ENCODE results near the gene CHD2.

CHD2 gene

GRCh38 chr15:92962914-92963313 is 62.8 kb downstream of the CHD2 start:
- DNase-seq (ENCODE audit: low read depth): no peak

- no peak for DNase-seq (ENCODE audit: low read depth)
These were observed 63.7 kb downstream of the CHD2 start for GRCh38 chr15:92963794-92964193.

DNA sequence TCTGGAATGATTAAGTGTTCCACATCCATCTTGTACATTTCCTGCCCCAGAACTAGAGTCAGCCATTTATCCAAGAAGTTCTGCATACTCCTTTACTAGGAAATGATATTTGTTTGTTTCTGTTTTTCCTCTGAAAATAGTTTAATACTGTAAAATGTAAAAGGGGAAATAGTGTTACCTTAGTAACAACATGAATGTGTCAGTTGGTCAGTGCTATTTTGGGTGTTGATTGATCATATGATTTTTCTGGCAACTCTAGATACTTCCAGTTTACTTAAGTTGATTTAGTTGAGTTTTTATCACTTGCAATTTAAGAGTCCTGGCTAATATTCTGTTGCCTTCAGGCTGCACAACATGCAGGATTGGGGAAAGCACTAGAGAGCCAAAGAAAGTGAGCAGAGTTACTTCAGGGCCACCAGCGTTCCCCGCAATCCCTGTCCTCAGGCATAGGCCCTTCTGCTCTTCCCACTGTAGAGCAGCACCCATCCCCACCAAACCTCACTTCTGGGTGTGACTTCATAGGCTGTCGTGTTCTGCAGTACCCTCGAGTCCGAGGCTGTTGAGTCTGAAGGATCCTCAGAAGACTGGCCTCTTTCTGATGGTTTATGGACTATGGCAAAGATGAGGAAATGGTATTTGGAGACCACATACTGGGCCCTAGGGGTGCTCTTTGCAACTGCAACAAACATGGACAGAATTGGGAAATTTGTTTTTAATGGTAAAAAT is 69.0 kb downstream of the CHD2 start:
- DNase-seq (ENCODE audit: low read depth): no peak

- DNase-seq (ENCODE audit: low read depth): no peak
These were observed 70.5 kb downstream of the CHD2 start for GRCh38 chr15:92970656-92971055.

DNA sequence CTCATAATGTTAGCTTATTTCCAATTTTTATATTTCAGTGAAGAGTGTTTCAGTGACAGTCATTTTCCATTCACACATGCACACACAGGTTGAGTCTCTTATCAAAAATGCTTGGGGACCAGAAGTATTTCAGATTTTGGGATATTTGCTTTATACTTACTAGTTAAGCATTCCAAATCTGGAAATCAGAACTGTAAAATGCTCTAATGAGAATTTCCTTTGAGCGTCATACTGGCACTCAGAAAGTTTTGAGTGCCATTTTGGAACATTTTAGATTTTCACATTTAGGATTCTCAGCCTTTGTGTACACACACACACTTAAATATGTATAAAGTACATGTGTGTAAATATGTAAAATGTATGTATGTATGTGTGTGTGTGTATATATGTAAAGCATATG is 71.0 kb downstream of the CHD2 start:
- DNase-seq (ENCODE audit: low read depth): no peak

DNA sequence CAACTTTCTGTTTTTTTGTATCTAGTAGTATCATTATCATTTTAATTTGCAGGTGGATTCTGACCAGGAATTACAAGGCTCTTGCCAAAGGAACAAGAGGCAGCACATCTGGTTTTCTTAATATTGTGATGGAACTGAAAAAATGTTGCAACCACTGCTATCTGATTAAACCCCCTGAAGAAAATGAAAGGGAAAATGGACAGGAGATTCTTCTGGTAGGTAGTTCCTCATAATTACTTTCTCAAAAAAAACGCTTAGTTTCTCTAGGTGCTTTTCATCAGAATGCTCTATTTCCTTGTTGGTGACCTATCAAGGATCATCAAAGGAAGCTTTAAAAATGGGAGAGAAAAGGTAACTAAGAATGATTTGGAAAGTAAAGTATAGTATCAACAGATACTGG is 71.6 kb downstream of the CHD2 start:
- DNase-seq (ENCODE audit: low read depth): no peak

- no peak for DNase-seq (ENCODE audit: low read depth)
These were observed 74.2 kb downstream of the CHD2 start for GRCh38 chr15:92974183-92974915.

- no peak for DNase-seq (ENCODE audit: low read depth)
These were observed 79.0 kb downstream of the CHD2 start for GRCh38 chr15:92979011-92979701.

- no peak for DNase-seq (ENCODE audit: low read depth)
These were observed 81.2 kb downstream of the CHD2 start for GRCh38 chr15:92981333-92981732.

GRCh38 chr15:92984161-92984560 is 84.0 kb downstream of the CHD2 start:
- no peak for DNase-seq (ENCODE audit: low read depth)

GRCh38 chr15:92989470-92989869 is 89.3 kb downstream of the CHD2 start:
- DNase-seq (ENCODE audit: low read depth): no peak

DNA sequence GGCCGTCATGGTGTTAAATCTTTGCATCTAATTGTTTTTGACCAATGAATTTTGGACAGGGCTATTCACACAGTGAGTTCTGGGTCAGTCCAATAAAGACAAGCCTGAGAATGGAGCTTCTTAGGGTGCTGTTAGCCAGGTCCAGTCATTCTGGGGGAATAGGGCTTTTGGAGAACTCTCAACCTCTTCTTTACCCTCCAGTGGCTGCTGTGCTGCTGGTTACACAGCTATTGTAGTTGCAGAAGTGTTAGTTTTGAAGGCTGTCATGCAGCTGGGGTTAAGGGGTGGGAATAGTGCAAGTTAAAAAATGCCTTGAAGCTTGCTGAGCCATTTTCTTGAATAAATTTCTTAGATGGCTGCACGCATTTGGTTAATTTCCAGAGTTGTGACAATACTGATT is 89.9 kb downstream of the CHD2 start:
- DNase-seq (ENCODE audit: low read depth): no peak

- DNase-seq (ENCODE audit: low read depth): no peak
These were observed 92.6 kb downstream of the CHD2 start for GRCh38 chr15:92992720-92993119.

DNA sequence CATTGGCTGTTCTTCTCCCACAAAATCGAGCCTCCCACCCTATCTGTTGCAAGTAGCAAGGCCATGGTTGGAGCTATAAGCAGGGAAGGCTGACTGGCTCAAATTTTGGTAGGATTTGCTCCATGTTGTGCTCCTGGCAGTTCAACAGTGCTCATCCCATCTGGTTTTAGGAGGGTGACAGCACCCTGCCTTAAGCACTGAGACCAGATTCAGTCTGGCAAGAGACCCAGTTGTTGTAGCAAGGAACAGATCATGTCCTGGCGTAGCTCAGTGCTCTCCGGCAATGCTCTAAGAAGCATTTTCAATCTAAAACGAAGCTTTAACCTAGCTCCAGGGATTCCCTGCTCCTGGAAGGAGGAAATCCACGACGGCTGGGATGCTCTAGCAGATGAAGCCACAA is 97.7 kb downstream of the CHD2 start:
- no peak for DNase-seq (ENCODE audit: low read depth)

DNA sequence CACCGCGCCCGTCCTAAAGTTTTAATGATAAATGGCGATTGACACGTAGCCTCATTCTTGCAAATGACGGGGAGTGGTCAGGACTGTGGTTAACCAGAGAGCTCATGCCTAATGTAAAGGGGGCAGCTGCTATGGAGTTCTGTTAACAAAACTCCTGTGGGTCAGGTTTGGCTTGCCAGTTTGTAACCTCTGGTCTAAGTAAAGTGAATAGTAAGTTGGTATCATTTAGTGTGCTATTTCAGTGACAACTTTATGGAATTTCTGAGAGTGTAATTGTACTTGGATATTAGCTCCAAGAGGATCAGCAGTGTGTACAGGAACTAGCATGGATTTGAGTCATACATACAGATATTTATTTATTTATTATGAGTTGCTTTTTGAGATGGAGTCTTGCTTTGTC is 101.0 kb downstream of the CHD2 start:
- no peak for DNase-seq (ENCODE audit: low read depth)

GRCh38 chr15:93001881-93002280 is 101.8 kb downstream of the CHD2 start:
- DNase-seq (ENCODE audit: low read depth): no peak

GRCh38 chr15:93005133-93005532 is 105.0 kb downstream of the CHD2 start:
- no peak for DNase-seq (ENCODE audit: low read depth)

DNA sequence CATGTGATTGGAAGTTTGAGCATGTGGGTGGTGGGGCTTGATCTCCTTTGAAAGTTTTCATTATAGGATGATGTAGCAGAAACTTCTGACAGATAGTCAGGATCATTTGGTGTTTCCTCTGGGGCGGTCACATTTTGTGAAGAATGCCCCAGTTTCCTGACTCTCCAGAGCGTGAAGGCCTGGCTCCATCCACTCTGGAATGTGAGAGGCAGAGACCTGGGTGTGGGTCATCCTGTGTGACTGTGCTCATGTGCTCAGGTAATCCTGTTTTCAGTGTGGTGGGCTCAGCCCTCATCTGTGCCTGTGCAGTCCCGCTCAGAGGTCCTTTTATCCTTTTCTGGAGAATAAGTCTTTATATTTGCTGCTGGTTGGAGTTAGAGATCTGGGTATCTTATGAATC is 107.9 kb downstream of the CHD2 start:
- no peak for DNase-seq (ENCODE audit: low read depth)

DNA sequence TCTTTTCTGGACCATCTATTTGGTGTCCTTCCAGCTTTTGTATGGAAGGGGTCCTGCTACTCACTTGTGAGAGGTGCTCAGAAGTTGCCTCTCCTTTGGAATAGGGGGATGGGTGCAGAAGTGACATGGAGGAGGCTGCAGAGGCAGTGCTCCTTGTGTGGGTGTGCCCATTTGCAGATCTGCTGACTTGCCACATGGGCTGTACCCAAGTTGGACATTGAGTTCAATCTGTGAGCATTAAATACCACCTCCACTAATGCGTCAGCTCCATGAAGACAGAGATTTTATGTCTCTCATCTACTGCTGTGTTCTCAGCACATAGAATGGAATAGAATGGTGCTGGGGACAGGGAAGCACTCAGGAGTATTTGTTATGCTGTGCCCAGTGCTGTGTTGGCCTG is 112.7 kb downstream of the CHD2 start:
- DNase-seq (ENCODE audit: low read depth): no peak

DNA sequence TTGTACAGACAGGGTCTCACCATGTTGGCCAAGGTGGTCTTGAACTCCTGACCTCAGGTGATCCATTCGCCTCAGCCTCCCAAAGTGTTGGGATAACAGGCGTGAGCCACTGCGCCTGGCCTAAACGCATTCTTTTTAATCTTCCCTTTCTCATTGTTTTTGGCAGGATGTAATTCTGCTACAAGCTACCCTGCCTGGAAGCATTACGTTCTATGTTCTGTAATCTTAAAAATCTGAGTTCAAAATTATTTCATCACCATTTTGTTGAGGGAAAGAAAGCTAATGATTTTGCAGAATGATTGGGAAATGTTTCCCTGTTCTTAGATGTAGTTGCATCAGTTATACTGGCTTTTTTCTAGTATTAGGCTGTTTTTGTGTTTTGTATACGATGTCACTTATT is 117.4 kb downstream of the CHD2 start:
- no peak for DNase-seq (ENCODE audit: low read depth)

GRCh38 chr15:93018574-93018973 is 118.5 kb downstream of the CHD2 start:
- DNase-seq (ENCODE audit: low read depth): no peak

GRCh38 chr15:93019090-93019489 is 119.0 kb downstream of the CHD2 start:
- no peak for DNase-seq (ENCODE audit: low read depth)

- no peak for DNase-seq (ENCODE audit: low read depth)
These were observed 119.8 kb downstream of the CHD2 start for GRCh38 chr15:93019971-93020370.
